Progenitor cell of endocrine pancreas (in vitro differentiated cells): Measurements from ENCODE around the gene PPP1CC. TPM values are rescaled to one million over a fixed set of nuclear protein-coding genes. Genes with fewer than 3 reads are reported as not detected.

Experiments
- DNase-seq: peaks from one replicate; pipeline ENCODE4 v3.0.0; 2021; ENCODE audit warnings: low spot score; ENCODE audit not compliant: unreplicated experiment
- H3K27ac Mint-ChIP-seq: 2 replicates; pipeline ENCODE4 v1.8.0; 2021; ENCODE audit warnings: mild to moderate bottlenecking, moderate library complexity, mixed read lengths
- H3K27me3 Mint-ChIP-seq: 2 replicates; pipeline ENCODE4 v1.8.0; 2021; ENCODE audit warnings: mixed read lengths
- H3K36me3 Mint-ChIP-seq: 2 replicates; pipeline ENCODE4 v1.8.0; 2022; ENCODE audit warnings: mixed read lengths; ENCODE audit not compliant: insufficient read depth
- H3K4me1 Mint-ChIP-seq: 2 replicates; pipeline ENCODE4 v1.8.0; 2021; ENCODE audit warnings: low read depth, mixed read lengths
- H3K4me3 Mint-ChIP-seq: 2 replicates; pipeline ENCODE4 v1.8.0; 2021; ENCODE audit warnings: low read depth, mild to moderate bottlenecking, moderate library complexity, mixed read lengths
- H3K9me3 Mint-ChIP-seq: 2 replicates; pipeline ENCODE4 v1.8.0; 2021; ENCODE audit warnings: low read depth, mixed read lengths
- total RNA-seq: library from RNA; stranded (reverse); gene quantifications from 2 replicates; pipeline ENCODE4 v1.2.1, GENCODE V29; 2021
- TF ChIP-seq, protein P1 (sequence below): fragments of 200-600 bp; sonication (generic); IDR thresholded peaks from one replicate; pipeline ENCODE4 v1.5.0; 2021; ENCODE audit warnings: antibody characterized with exemption, mild to moderate bottlenecking; ENCODE audit not compliant: unreplicated experiment

Gene PPP1CC
- total RNA-seq, 1 donor from 2014 or later: 164 TPM

GRCh38 chr12:110732572-110732971 lies 10.1 kb downstream of the PPP1CC start:
- no peaks in the 10 kb centered on the region for H3K27me3 Mint-ChIP-seq
- no peaks in the 10 kb centered on the region for H3K9me3 Mint-ChIP-seq
- no peak overlapping the region for H3K4me3 Mint-ChIP-seq
- no peak for DNase-seq
- TF ChIP-seq, protein P1, sequence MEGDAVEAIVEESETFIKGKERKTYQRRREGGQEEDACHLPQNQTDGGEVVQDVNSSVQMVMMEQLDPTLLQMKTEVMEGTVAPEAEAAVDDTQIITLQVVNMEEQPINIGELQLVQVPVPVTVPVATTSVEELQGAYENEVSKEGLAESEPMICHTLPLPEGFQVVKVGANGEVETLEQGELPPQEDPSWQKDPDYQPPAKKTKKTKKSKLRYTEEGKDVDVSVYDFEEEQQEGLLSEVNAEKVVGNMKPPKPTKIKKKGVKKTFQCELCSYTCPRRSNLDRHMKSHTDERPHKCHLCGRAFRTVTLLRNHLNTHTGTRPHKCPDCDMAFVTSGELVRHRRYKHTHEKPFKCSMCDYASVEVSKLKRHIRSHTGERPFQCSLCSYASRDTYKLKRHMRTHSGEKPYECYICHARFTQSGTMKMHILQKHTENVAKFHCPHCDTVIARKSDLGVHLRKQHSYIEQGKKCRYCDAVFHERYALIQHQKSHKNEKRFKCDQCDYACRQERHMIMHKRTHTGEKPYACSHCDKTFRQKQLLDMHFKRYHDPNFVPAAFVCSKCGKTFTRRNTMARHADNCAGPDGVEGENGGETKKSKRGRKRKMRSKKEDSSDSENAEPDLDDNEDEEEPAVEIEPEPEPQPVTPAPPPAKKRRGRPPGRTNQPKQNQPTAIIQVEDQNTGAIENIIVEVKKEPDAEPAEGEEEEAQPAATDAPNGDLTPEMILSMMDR: no peak
- peaks cover 32% of the 10 kb centered on the region for H3K4me1 Mint-ChIP-seq
- H3K36me3 Mint-ChIP-seq: peaks cover 24% of the 10 kb centered on the region
- no peak overlapping the region for H3K27ac Mint-ChIP-seq

DNA sequence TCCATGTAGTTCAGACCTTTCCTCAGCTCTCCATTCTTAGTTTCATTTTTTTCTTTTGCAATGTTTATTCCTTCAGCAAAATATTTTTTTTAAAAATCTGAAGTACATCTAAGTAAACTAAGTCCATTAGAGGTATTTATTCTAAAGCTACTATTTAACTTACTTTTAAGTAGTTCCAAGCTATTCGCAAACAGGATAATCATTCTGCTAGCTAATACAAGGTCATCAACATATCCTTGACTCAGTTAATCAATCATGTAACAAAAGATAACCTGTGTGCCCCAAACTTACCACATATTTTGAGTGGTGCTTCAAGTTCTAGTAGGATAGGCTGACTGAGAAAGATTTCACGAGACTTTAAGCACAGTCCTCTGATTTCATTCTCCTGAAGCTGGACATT lies 11.2 kb downstream of the PPP1CC start:
- no peak overlapping the region for H3K4me3 Mint-ChIP-seq
- H3K4me1 Mint-ChIP-seq: peaks cover 32% of the 10 kb centered on the region
- H3K36me3 Mint-ChIP-seq: peaks cover 30% of the 10 kb centered on the region
- no peaks in the 10 kb centered on the region for H3K27me3 Mint-ChIP-seq
- no peaks in the 10 kb centered on the region for H3K9me3 Mint-ChIP-seq
- TF ChIP-seq, protein P1: no peak
- DNase-seq: no peak
- H3K27ac Mint-ChIP-seq: peak overlapping the region; percentile 79

DNA sequence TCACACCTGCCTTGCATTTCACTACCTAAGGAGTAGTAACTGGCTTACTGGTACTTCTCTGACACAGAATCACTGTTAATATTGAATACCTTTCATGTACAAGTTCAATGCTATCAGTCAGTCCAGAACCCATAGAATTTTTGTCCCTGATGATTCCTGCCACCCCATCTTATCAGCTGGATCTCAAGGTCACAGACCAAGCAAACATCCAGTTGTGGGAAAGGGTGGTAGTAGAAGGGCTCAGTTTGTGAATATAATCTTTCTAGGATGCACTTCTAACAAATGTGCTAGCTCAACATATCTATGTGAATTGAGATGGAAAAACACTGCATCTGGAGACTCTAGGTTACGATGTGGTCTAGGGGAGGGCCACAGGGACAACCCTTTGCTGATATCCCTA lies 14.1 kb downstream of the PPP1CC start:
- Mint-ChIP-seq H3K36me3 (peaks cover 32% of the 10 kb centered on the region), H3K27me3 (no peaks in the 10 kb centered on the region), H3K27ac (no peak overlapping the region), H3K4me1 (peaks cover 27% of the 10 kb centered on the region), H3K4me3 (no peak overlapping the region), H3K9me3 (no peaks in the 10 kb centered on the region)
- TF ChIP-seq, protein P1: no peak
- no peak for DNase-seq

DNA sequence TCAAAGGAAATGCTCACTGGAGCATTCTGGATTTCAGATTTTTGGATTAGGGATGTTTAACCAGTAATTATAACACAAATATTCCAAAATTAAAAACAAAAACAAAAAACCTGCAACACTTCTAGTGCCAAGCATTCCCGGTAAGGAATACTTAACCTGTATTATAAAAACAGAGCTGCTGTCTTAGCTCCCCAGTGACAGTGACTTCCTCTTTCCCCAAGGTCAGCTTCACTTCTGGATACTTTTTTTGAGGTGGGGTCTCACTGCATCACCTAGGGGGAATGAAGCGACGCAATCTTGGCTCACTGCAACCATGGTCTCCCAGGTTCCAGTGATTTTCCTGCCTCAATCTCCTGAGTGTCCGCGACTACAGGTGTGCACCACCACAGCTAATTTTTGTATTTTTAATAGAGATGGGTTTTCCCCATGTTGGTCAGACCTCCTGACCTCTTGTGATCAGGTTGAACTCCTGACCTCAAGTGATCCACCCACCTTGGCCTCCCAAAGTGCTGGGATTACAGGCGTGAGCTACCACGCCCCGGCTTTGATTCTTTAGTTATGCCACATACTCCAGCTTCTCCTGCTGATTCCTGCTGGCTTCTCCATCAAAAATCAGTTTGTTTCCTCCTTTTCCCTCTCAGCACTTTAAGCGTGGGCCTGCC lies 15.9 kb downstream of the PPP1CC start:
- Mint-ChIP-seq H3K9me3 (no peaks in the 10 kb centered on the region), H3K4me3 (no peak overlapping the region), H3K36me3 (peaks cover 35% of the 10 kb centered on the region), H3K27me3 (no peaks in the 10 kb centered on the region), H3K27ac (no peak overlapping the region), H3K4me1 (peaks cover 12% of the 10 kb centered on the region)
- no peak for DNase-seq
- TF ChIP-seq, protein P1: no peak

GRCh38 chr12:110726028-110726427 lies 16.7 kb downstream of the PPP1CC start:
- DNase-seq: no peak
- H3K4me1 Mint-ChIP-seq: peaks cover 4% of the 10 kb centered on the region
- no peak overlapping the region for H3K27ac Mint-ChIP-seq

More at GRCh38 chr12:110726028-110726427, 16.7 kb downstream of the PPP1CC start:
- TF ChIP-seq, protein P1: no peak
- H3K4me3 Mint-ChIP-seq: no peak overlapping the region
- H3K9me3 Mint-ChIP-seq: no peaks in the 10 kb centered on the region
- peaks cover 38% of the 10 kb centered on the region for H3K36me3 Mint-ChIP-seq
- H3K27me3 Mint-ChIP-seq: no peaks in the 10 kb centered on the region
